Astrocyte (in vitro differentiated cells and primary cell): Measurements from ENCODE around the gene PIK3CD. TPM values are rescaled to one million over a fixed set of nuclear protein-coding genes. Genes with fewer than 3 reads are reported as not detected.
"Not testable (repeated sequence)": the region's sequence is repeated elsewhere in the genome, so short reads cannot be mapped to it uniquely, and the experiment has no call there.

Experiments used
- DNase-seq: peaks from one replicate; pipeline ENCODE4 v3.0.0-alpha.2; 2010; ENCODE audit warnings: low read depth
- FAIRE-seq: peaks from 2 replicates; lab custom pipeline; 2011; peaks lifted over from hg19 to GRCh38; lab: Jason Lieb, UNC
- H2AFZ ChIP-seq: 2 replicates; pipeline ENCODE4 v1.6.0; 2012; ENCODE audit warnings: low read depth, low read length, inconsistent platforms
- H3K27ac ChIP-seq: 2 replicates; pipeline ENCODE4 v1.5.1; 2011; ENCODE audit warnings: low read depth, low read length, inconsistent platforms
- H3K27me3 ChIP-seq: 2 replicates; pipeline ENCODE4 v1.6.0; 2011; ENCODE audit warnings: low read length, inconsistent platforms; ENCODE audit not compliant: insufficient read depth
- H3K36me3 ChIP-seq: 2 replicates; pipeline ENCODE4 v1.5.1; 2011; ENCODE audit warnings: low read length, inconsistent platforms; ENCODE audit not compliant: insufficient read depth
- H3K4me1 ChIP-seq: 2 replicates; pipeline ENCODE4 v1.5.1; 2011; ENCODE audit warnings: low read length, inconsistent platforms; ENCODE audit not compliant: insufficient read depth
- H3K4me2 ChIP-seq: 2 replicates; pipeline ENCODE4 v1.6.0; 2012; ENCODE audit warnings: low read length, inconsistent platforms
- H3K4me3 ChIP-seq: 2 replicates; pipeline ENCODE4 v1.5.1; 2011; ENCODE audit warnings: low read depth, mild to moderate bottlenecking, low read length, inconsistent platforms; ENCODE audit not compliant: insufficient read depth
- H3K79me2 ChIP-seq: 2 replicates; pipeline ENCODE4 v1.6.0; 2012; ENCODE audit warnings: mild to moderate bottlenecking, low read length, inconsistent platforms; ENCODE audit not compliant: insufficient read depth
- H3K9ac ChIP-seq: 2 replicates; pipeline ENCODE4 v1.6.0; 2012; ENCODE audit warnings: mild to moderate bottlenecking, low read length, inconsistent platforms
- H3K9me3 ChIP-seq: 2 replicates; pipeline ENCODE4 v1.5.1; 2012; ENCODE audit warnings: low read depth, mild to moderate bottlenecking, low read length, inconsistent platforms; ENCODE audit not compliant: insufficient read depth
- H4K20me1 ChIP-seq: 2 replicates; pipeline ENCODE4 v1.6.0; 2012; ENCODE audit warnings: low read length, inconsistent platforms; ENCODE audit not compliant: insufficient read depth
- H3K27ac Mint-ChIP-seq: one replicate; pipeline ENCODE4 v1.8.0; 2021; ENCODE audit warnings: mild to moderate bottlenecking, mixed read lengths; ENCODE audit not compliant: unreplicated experiment
- H3K27me3 Mint-ChIP-seq: one replicate; pipeline ENCODE4 v1.8.0; 2021; ENCODE audit warnings: low read depth, mixed read lengths; ENCODE audit not compliant: unreplicated experiment
- H3K36me3 Mint-ChIP-seq: one replicate; pipeline ENCODE4 v1.8.0; 2021; ENCODE audit warnings: low read depth, mixed read lengths; ENCODE audit not compliant: unreplicated experiment
- H3K4me1 Mint-ChIP-seq: one replicate; pipeline ENCODE4 v1.8.0; 2021; ENCODE audit warnings: low read depth, mixed read lengths; ENCODE audit not compliant: unreplicated experiment
- H3K4me3 Mint-ChIP-seq: one replicate; pipeline ENCODE4 v1.8.0; 2021; ENCODE audit warnings: mild to moderate bottlenecking, moderate library complexity, mixed read lengths; ENCODE audit not compliant: unreplicated experiment
- H3K9me3 Mint-ChIP-seq: one replicate; pipeline ENCODE4 v1.8.0; 2021; ENCODE audit warnings: mild to moderate bottlenecking, mixed read lengths; ENCODE audit not compliant: unreplicated experiment
- EZH2 ChIP-seq: IDR thresholded peaks from 2 replicates; pipeline ENCODE4 v1.6.1; 2012; ENCODE audit warnings: mild to moderate bottlenecking, low read length, inconsistent platforms; ENCODE audit not compliant: insufficient read depth
- total RNA-seq: library from RNA; stranded (reverse); gene quantifications from 2 replicates; pipeline ENCODE4 v1.2.1, GENCODE V29; 2021
- TF ChIP-seq, protein P1 (sequence below): IDR thresholded peaks from 2 replicates; pipeline ENCODE4 v1.5.1; 2011; ENCODE audit warnings: low read depth, mild to moderate bottlenecking, inconsistent platforms, low read length, moderate library complexity; ENCODE audit not compliant: insufficient read depth

Gene PIK3CD
- total RNA-seq, 1 donor from 2014 or later: 29.5 TPM

DNA sequence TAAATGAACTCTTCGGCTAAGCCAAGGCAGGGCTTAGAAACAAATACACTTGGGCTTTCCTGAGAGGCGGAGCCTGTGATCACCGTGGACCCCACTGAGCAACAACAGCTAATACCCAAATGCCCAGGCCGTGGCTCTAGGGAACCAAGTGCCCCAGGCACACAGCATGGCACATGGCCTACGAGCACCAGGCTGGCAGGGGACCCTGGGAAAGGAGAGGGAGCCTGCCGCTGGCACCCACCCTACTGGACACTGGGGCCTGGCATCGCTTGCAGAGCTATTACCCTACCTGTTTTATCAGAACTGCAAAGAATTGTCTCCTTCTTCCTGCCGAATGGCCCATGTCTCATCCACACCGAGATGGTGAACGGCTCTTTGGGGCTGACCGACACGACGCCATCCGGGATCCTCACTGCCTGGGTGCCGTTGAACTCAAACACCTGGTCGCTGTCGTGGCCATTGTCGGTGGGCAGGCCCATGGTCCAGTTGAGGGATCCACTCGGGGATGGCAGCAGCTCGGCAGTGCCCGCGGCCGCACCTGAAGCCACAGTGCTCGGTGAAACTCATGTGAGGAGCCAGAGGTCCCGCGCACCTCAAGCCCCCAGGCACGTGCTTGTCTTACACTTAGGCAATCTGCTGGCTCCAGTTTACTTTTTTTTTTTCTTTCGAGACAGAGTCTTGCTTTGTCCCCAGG, 92.7 kb downstream of the PIK3CD start:
- H3K36me3 Mint-ChIP-seq: peaks cover 26% of the 10 kb centered on the region
- DNase-seq: no peak

DNA sequence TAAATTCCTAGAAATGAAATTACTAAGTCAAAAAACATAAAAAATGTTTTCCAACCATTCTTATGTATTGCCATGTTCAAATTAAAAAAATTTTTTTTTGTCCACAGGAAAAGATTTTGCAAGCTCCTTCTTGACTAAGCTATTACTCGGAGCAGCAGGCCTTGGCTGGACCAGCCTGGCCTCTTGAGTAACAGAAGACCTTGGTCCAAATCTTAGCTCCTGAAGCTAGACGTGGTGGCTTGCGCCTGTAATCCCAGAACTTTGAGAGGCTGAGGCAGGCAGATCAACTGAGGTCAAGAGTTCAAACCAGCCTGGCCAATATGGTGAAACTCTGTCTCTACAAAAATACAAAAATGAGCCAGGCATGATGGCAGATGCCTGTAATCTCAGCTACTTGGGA, 94.7 kb downstream of the PIK3CD start:
- H3K36me3 Mint-ChIP-seq: peaks cover 20% of the 10 kb centered on the region
- peaks cover 24% of the 10 kb centered on the region for H3K36me3 ChIP-seq
- H3K4me3 ChIP-seq: no peak overlapping the region
- no peak overlapping the region for H3K27ac Mint-ChIP-seq
- no peak overlapping the region for H3K4me2 ChIP-seq
- H4K20me1 ChIP-seq: peaks cover 7% of the 10 kb centered on the region
- H3K4me1 Mint-ChIP-seq: no peaks in the 10 kb centered on the region
- TF ChIP-seq EZH2: no peak
- TF ChIP-seq, protein P1, sequence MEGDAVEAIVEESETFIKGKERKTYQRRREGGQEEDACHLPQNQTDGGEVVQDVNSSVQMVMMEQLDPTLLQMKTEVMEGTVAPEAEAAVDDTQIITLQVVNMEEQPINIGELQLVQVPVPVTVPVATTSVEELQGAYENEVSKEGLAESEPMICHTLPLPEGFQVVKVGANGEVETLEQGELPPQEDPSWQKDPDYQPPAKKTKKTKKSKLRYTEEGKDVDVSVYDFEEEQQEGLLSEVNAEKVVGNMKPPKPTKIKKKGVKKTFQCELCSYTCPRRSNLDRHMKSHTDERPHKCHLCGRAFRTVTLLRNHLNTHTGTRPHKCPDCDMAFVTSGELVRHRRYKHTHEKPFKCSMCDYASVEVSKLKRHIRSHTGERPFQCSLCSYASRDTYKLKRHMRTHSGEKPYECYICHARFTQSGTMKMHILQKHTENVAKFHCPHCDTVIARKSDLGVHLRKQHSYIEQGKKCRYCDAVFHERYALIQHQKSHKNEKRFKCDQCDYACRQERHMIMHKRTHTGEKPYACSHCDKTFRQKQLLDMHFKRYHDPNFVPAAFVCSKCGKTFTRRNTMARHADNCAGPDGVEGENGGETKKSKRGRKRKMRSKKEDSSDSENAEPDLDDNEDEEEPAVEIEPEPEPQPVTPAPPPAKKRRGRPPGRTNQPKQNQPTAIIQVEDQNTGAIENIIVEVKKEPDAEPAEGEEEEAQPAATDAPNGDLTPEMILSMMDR: no peak
- H3K9me3 ChIP-seq: no peaks in the 10 kb centered on the region
- no peak overlapping the region for H3K9ac ChIP-seq
- no peak overlapping the region for H2AFZ ChIP-seq
- H3K4me1 ChIP-seq: no peaks in the 10 kb centered on the region
- DNase-seq (no peak), FAIRE-seq (no peak)
- no peaks in the 10 kb centered on the region for H3K79me2 ChIP-seq
- H3K4me3 Mint-ChIP-seq: no peak overlapping the region
- no peaks in the 10 kb centered on the region for H3K27me3 Mint-ChIP-seq
- no peak overlapping the region for H3K27ac ChIP-seq
- H3K27me3 ChIP-seq: no peaks in the 10 kb centered on the region
- no peaks in the 10 kb centered on the region for H3K9me3 Mint-ChIP-seq

More for the DNA sequence above, 92.7 kb downstream of the PIK3CD start:
- Mint-ChIP-seq H3K27ac (no peak overlapping the region), H3K4me3 (no peak overlapping the region), H3K4me1 (no peaks in the 10 kb centered on the region), H3K9me3 (no peaks in the 10 kb centered on the region), H3K27me3 (no peaks in the 10 kb centered on the region)
- H4K20me1 ChIP-seq: peaks cover 7% of the 10 kb centered on the region
- H3K27ac ChIP-seq: no peak overlapping the region
- TF ChIP-seq EZH2: no peak
- TF ChIP-seq, protein P1: no peak
- H3K4me2 ChIP-seq: no peak overlapping the region
- no peak overlapping the region for H2AFZ ChIP-seq
- H3K79me2 ChIP-seq: no peaks in the 10 kb centered on the region
- FAIRE-seq: no peak
- H3K9ac ChIP-seq: no peak overlapping the region
- no peaks in the 10 kb centered on the region for H3K9me3 ChIP-seq
- peaks cover 29% of the 10 kb centered on the region for H3K36me3 ChIP-seq
- H3K4me3 ChIP-seq: no peak overlapping the region
- no peaks in the 10 kb centered on the region for H3K4me1 ChIP-seq
- H3K27me3 ChIP-seq: no peaks in the 10 kb centered on the region

DNA sequence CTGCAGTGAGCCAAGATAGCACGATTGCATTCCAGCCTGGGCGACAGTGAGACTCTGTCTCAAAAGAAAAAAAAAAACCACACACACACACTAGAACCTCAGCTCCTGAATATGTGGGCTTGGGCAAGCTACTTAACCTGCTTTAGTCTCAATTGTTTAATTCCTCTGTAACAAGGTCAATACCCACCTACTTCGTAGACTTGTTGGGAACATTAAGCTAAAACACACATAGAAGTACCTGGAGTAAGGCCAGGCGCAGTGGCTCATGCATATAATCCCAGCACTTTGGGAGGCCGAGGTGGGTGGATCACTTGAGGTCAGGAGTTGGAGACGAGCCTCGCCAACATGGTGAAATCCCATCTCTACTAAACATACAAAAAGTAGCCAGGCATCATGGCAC, 95.1 kb downstream of the PIK3CD start:
- Histone ChIP-seq H3K36me3 (peaks cover 22% of the 10 kb centered on the region), H4K20me1 (peaks cover 7% of the 10 kb centered on the region), H3K79me2 (no peaks in the 10 kb centered on the region), H3K4me1 (no peaks in the 10 kb centered on the region), H3K4me2 (no peak overlapping the region), H3K9me3 (no peaks in the 10 kb centered on the region), H3K4me3 (no peak overlapping the region), H3K27me3 (no peaks in the 10 kb centered on the region), H2AFZ (no peak overlapping the region), H3K27ac (no peak overlapping the region), H3K9ac (no peak overlapping the region)
- TF ChIP-seq EZH2: no peak
- TF ChIP-seq, protein P1: no peak
- Mint-ChIP-seq H3K27me3 (no peaks in the 10 kb centered on the region), H3K9me3 (no peaks in the 10 kb centered on the region), H3K36me3 (peaks cover 22% of the 10 kb centered on the region), H3K4me1 (no peaks in the 10 kb centered on the region), H3K27ac (no peak overlapping the region), H3K4me3 (no peak overlapping the region)
- FAIRE-seq: no peak
- DNase-seq: no peak

DNA sequence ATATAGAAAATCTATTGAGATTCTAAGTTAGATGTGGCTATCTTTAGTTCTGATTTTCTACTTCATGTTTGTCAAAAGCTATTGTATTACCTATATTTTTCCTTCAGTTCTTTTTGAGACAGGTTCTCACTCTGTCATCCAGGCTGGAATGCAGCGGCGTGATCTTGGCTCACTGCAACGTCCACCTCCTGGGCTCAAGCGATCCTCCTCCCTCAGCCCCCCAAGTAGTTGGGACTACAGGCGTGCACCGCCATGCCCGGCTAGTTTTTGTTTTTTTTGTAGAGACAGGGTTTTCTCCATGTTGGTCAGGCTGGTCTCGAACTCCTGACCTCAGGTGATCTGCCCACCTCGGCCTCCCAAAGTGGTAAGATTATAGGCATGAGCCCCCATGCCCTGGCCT, 96.9 kb downstream of the PIK3CD start:
- not testable (repeated sequence) for H3K27ac ChIP-seq, H3K27ac Mint-ChIP-seq, H3K4me3 Mint-ChIP-seq, H3K9ac ChIP-seq, H3K27me3 Mint-ChIP-seq, H3K4me1 ChIP-seq, DNase-seq, H3K4me2 ChIP-seq, H3K27me3 ChIP-seq, H3K4me3 ChIP-seq, H3K9me3 ChIP-seq, H3K79me2 ChIP-seq, FAIRE-seq, H3K9me3 Mint-ChIP-seq, H3K4me1 Mint-ChIP-seq, H2AFZ ChIP-seq
- peaks cover 16% of the 10 kb centered on the region for H3K36me3 Mint-ChIP-seq
- Histone ChIP-seq H3K36me3 (peaks cover 16% of the 10 kb centered on the region), H4K20me1 (peaks cover 21% of the 10 kb centered on the region)
